ENCODE results near the gene ATAD2B.

DNA sequence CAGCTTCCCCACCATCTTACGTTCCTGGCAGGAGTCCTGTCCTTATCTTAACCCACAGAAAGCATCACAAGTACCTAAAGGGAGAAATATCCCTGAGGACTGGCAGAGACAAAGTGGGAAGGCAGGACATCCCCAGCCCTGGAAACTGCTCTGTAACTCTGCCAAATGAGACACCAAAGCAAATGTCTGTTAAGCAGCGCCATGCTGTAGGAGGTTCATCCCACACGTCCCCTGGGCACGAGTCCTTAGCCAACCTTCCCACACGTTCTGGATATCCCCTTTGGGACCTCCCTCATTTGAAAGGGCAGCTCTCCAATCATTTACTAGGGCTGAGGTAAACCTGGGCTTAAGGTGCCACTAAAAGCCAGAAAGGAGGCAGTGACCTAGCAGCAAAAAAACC lies 207.2 kb downstream of the ATAD2B start:
- TF ChIP-seq POLR2A (IDR thresholded peaks at IDR 0.05; ENCODE audit: low read length) (no peak), GATA1 (IDR thresholded peaks at IDR 0.05; ENCODE audit: low read depth, low read length) (no peak)

Measured in erythroblast (primary cell).